HG02623 (cell line): ENCODE data around the gene HNRNPA2B1.
"Not testable (repeated sequence)": the region's sequence is repeated elsewhere in the genome, so short reads cannot be mapped to it uniquely, and the experiment has no call there.

Source experiments
- ATAC-seq: cut with Tn5 transposase; IDR thresholded peaks from one replicate; pipeline ENCODE4 v1.9.1; 2021; ENCODE audit warnings: moderate library complexity; ENCODE audit not compliant: unreplicated experiment

Gene HNRNPA2B1

DNA sequence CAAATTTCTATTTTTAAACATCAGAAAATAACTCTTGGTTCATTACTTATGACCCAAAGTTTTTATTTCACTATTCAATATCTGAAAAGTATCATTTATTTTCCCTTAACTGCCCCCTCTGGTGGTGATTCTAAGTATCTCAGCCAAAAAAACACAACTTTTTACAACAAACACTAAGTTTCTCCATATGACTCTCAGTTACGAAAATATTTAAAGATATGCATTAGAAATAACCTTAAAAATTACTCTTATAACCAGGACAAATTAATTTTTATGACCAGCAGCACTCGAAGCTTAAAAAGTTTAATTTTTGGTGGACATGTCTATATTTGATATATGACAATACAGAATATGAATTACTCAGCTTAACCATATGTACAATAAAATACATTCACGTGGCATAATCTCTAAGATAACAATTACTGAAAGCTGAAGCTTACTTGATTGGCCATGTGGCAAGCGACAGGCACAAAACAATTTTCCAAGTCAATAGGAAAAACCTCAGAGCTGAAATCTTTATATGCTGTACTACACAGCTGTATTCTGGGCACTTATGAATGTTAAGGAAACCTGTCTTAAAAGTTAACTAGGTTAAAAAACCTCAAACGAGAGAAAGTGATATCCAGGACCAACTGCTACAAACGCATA, 2.3 kb downstream of the HNRNPA2B1 start:
- ATAC-seq = no peak

DNA sequence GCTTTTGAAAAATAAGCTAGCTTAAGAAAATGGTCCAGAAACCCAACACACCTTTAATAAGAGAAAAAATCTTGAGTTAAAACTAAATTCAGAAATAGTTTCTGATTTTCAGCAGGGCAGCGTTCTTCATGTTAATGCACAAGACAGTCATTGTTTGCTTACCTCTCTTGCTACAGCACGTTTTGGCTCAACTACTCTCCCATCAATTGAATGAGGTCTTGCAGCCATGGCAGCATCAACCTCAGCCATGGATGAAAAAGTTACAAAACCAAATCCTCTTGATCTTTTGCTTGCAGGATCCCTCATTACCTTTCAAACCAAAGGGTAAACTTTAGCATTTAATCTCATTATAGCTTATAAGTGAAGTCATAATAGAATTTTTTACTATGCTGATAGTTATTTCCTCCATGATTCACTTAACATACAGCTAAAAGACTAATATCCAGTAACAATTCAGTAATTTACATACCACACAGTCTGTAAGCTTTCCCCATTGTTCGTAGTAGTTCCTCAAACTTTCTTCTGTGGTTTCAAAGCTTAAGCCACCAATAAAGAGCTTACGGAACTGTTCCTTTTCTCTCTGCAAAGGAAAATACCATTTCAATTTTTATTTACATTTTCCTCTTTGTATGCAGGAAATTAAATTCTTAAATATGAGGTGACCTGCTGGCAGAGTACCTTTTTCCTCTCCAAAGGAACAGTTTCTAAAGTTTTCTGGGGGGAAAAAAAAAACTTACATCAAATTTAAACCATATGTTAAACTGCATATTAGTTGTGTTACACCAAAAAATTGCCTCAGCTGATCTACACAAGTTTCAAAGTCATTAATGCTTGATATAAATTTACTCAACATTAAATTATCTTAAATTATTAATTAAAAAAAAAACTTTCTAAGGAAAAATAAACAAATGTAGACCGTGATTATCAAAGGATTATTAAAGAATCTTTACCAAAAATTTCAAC, 3.1 kb downstream of the HNRNPA2B1 start:
- ATAC-seq = no peak

DNA sequence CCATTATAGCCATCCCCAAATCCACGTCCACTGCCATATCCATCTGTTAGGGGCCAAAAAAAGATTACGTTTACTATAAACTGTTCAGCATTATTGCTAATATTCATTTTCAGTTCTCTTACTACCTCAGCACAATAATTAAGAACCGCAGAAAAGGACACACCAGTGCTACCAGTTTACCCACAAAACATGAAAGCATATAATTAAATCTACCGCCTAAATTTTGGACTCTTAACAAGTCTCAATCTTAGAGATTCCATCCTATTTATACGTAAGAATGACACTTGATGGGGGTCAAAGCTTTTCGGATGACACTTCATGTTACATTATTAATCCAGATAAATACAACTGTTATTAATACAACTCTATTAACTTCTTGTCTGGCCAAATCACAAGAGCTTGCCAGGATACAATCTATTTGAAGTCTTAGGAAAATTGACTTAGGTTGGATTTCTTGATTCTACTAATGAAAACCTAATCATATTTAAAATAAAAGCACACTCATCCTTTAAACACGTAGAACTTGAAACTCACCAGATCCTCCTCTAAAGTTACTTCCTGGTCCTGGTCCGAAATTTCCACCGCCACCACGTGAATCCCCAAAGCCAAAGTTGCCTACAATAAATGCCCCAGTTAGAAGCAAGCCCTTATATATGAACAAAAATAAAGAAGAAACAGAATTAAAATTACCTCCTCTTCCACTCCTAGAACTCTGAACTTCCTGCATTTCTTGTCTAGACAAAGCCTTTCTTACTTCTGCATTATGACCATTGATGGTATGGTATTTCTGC, 4.5 kb downstream of the HNRNPA2B1 start:
- no peak for ATAC-seq

DNA sequence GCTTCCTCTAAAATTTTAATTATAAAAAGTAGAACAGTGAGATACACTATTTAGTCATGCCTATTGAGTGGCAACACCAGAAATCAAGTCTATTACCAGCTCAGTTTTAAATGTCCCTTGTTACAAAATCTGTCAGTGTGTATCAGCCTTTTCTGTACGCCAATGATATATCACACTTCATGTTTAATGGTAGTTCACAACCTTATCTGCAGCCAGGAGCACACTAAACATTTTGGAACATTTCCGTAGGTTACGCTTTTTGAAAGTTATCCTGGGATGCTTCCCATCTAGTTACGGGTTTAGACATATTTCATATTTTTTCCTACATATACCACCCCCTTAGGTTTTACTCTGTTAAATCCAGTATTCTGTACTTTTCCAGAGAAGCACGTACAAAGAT, 5.4 kb downstream of the HNRNPA2B1 start:
- no peak for ATAC-seq

DNA sequence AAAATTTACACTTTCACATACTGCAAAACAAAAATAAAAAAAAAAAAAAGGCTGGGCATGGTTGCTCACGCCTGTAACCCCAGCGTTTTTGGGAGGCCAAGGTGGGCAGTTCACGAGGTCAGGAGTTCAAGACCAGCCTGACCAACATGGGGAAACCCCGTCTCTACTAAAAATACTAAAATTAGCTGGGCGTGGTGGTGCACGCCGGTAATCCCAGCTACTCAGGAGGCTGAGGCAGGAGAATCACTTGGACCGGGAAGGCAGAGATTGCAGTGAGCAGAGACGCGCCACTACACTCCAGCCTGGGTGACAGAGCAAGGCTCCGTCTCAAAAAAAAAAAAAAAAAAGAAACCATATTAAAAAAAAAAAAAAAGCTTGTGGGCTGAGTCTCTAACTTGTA, 5.8 kb downstream of the HNRNPA2B1 start:
- not testable (repeated sequence) for ATAC-seq

DNA sequence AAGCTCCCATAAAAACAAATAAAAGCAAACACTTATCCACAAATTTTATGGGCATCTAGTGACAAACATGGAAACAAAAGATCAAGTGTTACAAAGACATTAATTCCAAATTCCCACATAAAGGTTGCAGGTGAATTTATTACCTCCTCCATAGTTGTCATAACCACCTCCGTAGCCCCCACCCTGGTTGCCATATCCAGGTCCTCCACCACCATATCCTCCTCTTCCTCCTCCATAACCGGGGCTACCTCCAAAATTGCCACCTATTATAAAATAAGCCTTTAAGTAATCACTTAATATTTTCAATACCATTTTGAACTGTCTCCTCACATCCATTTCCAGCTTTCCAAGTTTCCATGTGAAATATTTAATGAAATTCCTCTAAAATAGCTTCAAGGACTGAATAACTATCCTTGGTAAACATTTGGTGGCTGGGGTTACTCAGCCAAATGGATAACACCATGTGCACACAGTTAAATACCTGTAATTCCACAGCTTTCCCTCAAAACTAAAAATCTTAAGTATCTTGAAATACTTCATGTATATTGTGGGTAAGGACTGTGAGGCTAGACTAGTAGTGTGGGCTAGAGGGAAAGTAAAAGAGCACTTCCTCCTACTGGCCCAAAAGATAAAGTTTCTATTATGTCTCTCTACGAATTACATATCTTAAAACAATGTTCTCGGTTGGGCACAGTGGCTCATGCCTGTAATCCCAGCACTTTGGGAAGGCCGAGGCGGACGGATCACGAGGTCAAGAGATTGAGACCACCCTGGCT, 6.9 kb downstream of the HNRNPA2B1 start:
- no peak for ATAC-seq

DNA sequence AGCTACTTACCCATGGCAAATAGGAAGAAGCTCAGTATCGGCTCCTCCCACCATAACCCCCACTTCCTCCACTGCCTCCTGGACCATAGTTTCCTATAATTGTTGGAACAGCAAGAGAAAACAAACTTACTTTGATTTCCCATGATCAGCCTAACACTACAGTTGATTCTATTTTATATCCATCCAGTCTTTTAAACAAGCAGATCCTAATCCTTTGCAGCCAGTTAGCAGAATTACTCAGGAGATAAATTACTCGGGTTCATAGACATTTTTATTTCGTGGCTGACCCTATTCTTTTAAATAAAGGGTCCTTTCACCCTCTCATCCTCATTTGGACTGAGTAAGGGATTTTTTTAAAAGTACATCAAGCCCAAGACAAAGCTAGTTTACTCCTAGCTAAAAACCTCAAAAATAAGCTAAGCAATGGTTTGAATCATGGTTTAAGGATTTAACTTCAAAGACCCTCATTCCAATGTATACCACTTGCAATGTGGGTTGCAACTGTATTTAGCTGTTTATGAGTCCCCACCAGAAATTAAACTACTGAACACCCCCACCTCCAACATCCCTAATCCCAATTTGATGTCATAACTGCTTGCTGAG, 8.0 kb downstream of the HNRNPA2B1 start:
- no peak for ATAC-seq

DNA sequence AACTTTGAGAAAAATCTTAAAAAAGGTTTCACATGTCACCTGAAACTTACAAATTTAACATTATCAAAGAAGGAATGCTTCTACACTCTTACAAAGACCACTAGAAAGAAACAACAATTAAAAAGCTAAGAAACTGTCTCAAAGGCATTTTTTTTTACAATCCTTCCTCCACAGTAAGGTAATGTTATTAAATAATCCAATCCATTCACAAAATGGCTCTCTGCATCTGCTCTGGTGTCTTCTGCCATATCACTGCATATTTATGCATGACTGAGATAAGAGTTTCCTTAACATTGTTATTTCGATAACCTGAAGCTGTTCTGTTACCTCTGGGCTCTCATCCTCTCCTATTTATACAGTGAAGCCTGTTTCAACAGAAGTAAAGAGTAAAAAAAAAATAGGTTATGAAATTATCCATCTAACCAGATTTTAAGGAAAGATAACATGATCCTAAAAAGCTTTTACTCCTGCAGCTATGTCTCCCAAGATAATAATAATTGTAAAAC, 8.5 kb downstream of the HNRNPA2B1 start:
- ATAC-seq = no peak

DNA sequence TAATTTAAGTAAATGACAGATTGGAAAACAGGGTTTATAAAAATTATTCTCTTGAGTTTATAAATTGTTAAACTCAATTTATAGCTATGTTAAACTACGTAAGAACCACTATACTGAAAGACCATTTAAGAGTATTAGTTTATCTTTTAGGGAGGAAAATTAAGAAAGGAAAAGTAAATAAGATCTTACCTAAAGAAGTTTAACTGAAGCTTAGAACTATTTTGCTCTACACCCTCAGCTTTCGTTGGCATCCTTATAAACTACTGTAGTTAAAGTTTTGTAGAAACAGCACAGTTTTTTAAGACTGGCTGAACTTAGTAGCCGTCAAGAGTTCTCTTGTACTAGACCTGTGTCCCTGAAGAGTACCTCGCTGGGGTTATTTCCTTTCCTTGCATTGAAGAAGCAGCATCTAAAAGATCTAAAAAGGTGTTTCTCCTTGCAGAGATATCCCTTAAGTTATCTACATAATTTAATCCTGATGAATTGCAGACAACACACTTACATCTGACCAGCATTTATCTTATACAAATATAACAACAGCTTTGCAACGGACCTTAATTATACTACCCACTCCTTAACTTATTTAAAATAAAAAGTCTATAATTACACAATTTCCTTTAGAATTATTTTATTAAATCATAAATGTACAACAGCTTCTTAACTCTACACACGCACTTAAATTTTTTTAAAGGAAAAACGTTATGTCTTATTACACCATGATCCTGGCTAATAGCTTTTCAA, 9.1 kb downstream of the HNRNPA2B1 start:
- no peak for ATAC-seq

DNA sequence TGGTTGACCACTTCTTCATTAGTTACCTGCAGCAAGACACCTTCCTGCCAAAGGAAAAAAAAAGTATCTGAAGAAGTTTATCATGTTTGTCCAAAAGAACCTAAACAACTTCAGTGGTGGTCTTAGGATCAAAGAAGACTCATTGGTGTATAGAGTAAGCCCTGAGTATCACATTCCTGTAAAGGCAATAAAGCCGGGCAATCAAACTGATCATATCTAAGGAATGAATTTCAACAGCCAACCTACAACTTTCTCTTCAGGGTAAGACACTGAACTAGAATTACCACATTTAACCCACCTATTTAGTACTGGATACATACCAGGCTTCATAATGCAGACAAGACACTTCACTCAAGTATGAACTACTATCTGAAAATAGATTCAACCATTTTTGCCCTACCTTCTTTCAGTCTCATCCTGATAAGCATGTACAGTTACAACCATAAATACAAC, 10.1 kb downstream of the HNRNPA2B1 start:
- ATAC-seq = no peak

DNA sequence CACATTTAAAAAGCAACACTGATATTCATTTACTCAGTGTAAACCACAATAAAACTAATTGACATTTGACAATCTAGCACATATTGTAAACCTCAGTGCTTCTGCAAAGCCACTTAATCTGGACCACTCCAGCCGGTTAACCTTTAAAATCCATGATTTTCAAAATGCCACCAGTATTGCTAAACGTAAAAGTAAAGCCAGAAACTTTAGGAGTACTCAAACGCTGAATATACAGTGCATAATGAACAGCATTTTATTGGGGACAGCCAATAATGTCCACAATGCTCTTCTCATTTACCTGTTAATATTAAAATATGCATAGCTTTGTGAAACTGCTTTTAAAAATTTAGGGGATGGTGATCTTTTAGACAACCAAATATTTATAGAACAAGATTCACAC, 10.8 kb downstream of the HNRNPA2B1 start:
- ATAC-seq = no peak

DNA sequence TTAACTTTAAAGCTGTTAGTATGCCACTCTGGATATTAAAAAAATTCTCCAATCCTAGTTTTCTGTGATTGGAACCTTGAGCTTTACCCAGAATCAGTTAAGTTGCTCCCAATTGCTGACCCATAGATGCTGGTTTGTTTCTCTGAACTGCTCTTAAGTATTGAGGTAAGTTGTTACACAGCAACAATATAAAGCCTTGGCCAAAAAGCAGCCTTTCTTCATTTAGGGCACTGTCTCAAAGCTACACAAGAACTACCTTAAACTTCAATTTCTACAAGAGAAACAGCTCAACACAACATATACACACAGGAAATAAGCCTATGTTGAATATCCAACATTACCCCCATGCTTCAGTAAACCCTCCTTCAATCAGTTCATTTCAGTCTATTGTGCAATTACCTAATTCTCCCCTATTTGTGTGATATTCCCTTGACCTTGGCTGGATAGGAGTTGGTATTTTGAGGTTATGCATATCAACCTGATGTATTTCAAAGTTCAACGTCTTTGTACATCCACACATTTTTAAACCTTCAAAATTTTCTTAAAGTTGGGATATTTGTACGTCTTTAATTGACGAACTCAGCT, 11.5 kb downstream of the HNRNPA2B1 start:
- no peak for ATAC-seq

DNA sequence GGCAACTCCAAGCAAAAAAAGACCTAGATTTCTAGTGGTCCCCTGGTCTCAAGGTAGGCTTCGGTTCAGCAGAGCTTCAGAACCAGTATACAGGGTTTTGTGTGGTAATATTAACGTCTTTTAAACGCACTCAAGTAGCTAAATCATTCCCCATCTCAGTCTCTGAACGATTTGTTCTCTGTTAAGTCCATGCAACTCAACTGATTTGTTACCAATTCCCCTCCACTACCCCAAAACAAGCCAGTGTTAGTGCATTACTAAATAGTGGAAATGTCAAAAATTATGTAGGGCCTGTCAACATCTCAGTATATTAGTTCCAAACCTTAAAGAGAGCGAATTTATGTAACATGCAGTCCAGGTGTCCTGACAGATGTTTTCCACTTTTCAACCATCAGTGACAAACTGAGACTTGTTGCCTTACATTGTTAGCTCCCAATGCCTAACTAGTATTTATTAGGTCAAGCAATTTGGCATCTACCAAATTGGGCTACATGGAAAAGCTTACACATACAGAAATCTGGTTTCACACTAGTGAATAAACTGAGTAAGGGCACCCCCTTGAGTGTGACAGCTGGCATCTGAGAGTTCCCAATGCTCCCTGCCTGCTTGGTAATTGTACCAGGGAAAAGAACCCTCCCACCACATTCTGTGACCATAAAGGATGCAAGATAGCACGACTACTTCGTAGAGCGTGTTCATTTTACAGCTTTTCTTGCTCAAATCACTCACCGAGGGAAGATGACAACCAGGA, 12.2 kb downstream of the HNRNPA2B1 start:
- no peak for ATAC-seq

DNA sequence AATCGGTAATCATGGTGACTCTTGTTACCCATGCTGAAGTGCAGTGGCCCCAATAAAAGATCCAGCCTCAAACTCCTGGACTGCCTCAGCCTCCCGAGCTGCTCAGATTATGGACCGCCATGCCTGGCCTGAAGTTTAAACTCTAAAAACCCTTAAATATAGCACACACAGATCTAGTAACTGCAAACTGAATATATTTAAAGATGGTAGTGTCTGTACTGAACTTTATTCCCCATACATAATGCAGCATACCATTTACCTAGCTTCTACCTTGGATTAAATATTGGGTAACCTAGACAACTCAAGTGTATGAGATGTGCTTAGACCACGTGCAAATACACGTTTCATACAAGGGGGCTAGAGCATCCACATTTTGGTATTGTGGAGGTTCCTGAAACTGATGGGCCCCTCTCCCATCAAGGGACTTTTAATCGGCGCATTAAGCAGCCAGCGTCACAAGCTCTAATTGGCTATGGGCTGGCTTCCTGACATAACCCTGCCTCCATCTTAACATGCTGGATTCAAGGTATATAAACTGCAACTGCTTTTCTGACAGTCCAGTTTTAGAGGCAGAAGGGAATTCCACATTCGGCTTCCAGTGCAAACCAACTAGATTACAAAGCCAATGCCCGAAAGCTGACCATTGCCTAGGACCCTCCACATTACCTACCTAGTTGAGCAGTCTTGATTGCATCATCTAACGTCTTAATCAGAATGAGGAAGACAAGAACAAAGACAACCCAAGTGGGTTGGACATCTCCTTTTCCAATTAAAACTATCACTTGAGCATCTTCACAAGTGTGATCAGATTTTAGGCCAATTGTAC, 13.0 kb downstream of the HNRNPA2B1 start:
- ATAC-seq = no peak

DNA sequence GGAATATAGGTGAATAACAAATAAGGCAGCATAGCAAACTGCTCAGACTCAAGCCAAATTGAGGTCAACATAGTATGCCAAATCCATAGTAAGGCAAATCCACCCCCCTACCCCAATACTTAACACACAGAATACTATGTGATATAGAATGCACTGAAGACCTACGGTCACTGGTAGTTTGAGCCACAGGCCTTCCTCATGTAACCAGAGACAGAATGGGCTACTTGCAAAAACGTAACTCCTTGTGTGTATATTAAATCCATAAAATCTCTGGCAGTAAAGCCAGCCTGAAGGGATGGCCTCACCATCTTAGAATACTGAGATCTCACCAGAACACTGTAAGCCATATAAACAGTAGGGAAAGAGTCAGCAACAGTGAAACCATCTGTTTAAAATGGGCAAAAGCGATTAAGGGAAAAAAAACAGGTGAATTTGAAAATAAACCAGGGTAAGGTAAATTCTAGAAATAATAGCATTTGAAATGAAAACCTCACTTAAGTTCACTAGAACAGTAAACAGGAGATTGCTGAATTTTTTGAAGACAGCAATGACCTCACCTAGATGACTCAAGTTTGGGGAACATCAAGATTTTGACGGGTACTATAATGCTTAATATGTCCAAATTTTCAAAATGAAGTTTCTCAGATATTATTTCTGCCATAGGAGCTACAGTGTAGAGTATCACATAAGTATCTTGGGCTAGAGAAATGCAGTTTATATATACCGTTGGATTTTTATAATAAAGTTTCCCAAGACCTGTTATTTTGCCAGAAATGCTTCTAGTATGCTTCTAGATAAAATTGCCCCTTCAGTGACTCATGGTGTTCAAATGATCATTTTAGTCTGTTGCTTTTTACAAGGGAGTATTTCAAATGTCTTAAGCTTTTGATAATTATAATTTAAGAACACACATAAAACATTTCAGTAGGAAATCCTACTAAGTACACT, 13.9 kb downstream of the HNRNPA2B1 start:
- no peak for ATAC-seq

DNA sequence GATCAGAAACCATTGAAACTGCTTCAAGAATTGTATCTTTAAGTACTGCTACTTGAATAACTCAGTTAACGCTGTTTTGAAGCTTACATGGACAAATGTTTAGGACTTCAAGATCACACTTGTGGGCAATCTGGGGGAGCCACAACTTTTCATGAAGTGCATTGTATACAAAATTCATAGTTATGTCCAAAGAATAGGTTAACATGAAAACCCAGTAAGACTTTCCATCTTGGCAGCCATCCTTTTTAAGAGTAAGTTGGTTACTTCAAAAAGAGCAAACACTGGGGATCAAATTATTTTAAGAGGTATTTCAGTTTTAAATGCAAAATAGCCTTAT, 14.7 kb downstream of the HNRNPA2B1 start:
- ATAC-seq = no peak
